Skeletal muscle tissue (tissue), 4 donors: ENCODE results near the gene NPTX1. TPM values are rescaled to one million over a fixed set of nuclear protein-coding genes. Genes with fewer than 3 reads are reported as not detected.

Experiments
- H3K27ac ChIP-seq: one replicate; pipeline ENCODE4 v1.7.0; 2013; ENCODE audit warnings: mild to moderate bottlenecking, low read depth, low read length, inconsistent platforms
- H3K27me3 ChIP-seq, 3 donors: one replicate each; pipeline ENCODE4 v1.7.0; 2013; ENCODE audit warnings: low read length in 3 of 3; ENCODE audit not compliant: control insufficient read depth in 3 of 3, insufficient read depth in 3 of 3
- H3K36me3 ChIP-seq, 3 donors: one replicate each; pipeline ENCODE4 v1.7.0; 2013; ENCODE audit warnings: low read length in 3 of 3; ENCODE audit not compliant: control insufficient read depth in 3 of 3, insufficient read depth in 3 of 3
- H3K4me1 ChIP-seq, 3 donors: one replicate each; pipeline ENCODE4 v1.7.0; 2013; ENCODE audit warnings: low read length in 3 of 3, mild to moderate bottlenecking in 3 of 3; ENCODE audit not compliant: control insufficient read depth in 3 of 3, insufficient read depth in 3 of 3
- H3K4me3 ChIP-seq, 3 donors: one replicate each; pipeline ENCODE4 v1.7.0; 2013; ENCODE audit warnings: low read length in 3 of 3
- H3K9ac ChIP-seq, 3 donors: one replicate each; pipeline ENCODE4 v1.7.0; 2013; ENCODE audit warnings: low read length in 3 of 3, mild to moderate bottlenecking in 3 of 3, moderate library complexity in 2 of 3, low read depth in 1 of 3
- H3K9me3 ChIP-seq, 3 donors: one replicate each; pipeline ENCODE4 v1.7.0; 2013; ENCODE audit warnings: low read length in 3 of 3; ENCODE audit not compliant: control insufficient read depth in 3 of 3
- total RNA-seq: library from RNA; depleted of rRNA; stranded (reverse); fragments of >200 nt; gene quantifications from one replicate; pipeline ENCODE4 v1.2.3, GENCODE V29; 2014
- donor health status: Osteomylitis.

Gene NPTX1
- total RNA-seq, 1 donor from 2014 or later, result 1.0 TPM

DNA sequence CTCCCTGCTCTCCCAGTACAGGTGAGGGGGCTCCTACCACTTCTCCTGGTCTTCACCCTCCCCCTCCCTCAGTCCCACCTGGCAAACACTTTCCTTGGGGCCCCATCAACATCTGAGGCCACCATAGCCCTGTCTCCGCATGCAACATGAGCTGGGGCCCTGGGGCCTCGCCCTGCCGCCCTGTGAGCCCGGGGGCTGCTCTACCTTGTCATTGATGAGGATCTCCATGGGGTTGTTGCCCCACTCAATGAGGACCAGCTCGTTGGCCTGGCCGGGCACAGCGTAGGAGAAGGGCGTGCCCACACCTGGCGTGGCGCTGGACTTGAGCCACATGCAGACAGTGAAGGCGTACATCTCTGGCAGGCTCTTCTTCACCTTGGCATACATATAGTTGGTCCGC lies 3.4 kb downstream of the NPTX1 start:
- Histone ChIP-seq H3K4me3 (no peak overlapping the region), H3K36me3 (no peaks in the 10 kb centered on the region), H3K4me1 (peaks cover 17 to 23% (median 17%) of the 10 kb centered on the region in 3 donors), H3K27ac (no peak overlapping the region), H3K27me3 (peaks cover 68 to 87% (median 81%) of the 10 kb centered on the region in 3 donors), H3K9ac (no peak overlapping the region), H3K9me3 (no peaks in the 10 kb centered on the region)

DNA sequence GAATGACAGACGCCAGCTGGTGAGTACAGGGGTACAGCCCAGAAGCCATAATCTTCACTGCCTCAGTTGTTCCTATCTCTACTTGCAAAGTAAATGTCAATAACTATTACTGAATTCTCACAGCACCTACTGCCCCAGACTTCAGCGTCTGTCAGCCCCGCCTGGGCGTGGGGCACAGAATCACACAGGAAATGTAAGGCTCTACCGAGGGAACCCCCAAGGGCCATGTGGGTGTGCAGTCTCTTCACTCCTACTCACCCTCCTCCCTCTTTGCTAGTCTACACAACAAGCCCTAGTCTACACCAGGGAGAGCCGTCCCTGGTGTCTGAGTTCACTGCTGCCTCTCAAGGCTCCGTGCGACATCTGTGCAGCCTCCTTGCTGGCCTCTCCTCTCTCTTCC lies 4.5 kb downstream of the NPTX1 start:
- H3K27me3 ChIP-seq, result peaks cover 68 to 81% (median 73%) of the 10 kb centered on the region in 3 donors

DNA sequence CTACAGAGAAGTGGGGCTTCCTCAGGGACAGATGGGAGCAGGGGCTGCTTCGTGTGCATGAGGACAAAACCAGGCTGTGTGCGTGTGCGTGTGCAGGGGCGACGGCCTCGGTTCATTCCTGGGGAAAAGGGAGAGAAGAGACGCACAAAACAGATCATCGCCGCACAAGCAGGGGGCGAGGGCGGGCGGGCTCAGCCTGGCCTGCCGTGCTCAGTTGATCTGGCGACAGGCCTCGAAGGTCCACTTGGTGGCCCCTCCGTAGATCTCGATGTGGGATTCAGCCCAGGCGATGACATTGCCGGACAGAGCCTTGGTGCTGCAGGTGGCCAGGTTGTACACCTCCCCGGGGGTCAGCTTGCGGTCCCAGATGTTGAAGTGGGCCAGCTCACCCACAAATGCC lies 5.8 kb downstream of the NPTX1 start:
- H3K9ac ChIP-seq, result no peak overlapping the region
- H3K27me3 ChIP-seq, result peaks cover 64 to 85% (median 76%) of the 10 kb centered on the region in 3 donors
- H3K27ac ChIP-seq, result no peak overlapping the region
- peaks cover 11 to 19% (median 13%) of the 10 kb centered on the region in 3 donors for H3K4me1 ChIP-seq
- no peaks in the 10 kb centered on the region for H3K9me3 ChIP-seq
- no peak overlapping the region for H3K4me3 ChIP-seq
- no peaks in the 10 kb centered on the region for H3K36me3 ChIP-seq

More for the DNA sequence above, 4.5 kb downstream of the NPTX1 start:
- no peaks in the 10 kb centered on the region for H3K9me3 ChIP-seq
- H3K9ac ChIP-seq, result no peak overlapping the region
- peaks cover 17 to 23% (median 17%) of the 10 kb centered on the region in 3 donors for H3K4me1 ChIP-seq
- no peak overlapping the region for H3K27ac ChIP-seq
- H3K36me3 ChIP-seq, result no peaks in the 10 kb centered on the region
- H3K4me3 ChIP-seq, result no peak overlapping the region

DNA sequence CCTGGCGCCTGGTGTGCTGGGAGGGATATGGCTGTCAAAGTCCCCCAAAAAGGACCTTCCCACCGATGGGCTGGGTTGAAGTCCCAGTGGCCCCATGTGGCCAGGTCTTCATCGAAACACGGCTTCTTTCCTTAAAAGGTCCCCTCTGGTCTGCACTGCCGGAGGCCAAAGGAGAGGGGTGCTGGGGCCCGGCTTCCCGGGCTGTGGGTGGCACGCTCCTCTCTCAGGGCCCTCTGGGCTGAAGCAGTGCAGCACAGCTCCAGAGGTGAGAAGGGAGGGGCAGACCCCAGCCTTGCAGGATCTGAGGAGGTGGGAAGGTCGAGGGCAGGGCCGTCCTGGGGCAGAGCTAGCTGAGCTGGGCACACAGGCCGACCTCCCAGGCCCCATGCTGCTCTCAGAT lies 6.7 kb downstream of the NPTX1 start:
- Histone ChIP-seq H3K4me1 (peaks cover 4 to 10% (median 4%) of the 10 kb centered on the region in 3 donors), H3K4me3 (no peak overlapping the region), H3K27ac (no peak overlapping the region), H3K27me3 (peaks cover 56 to 84% (median 67%) of the 10 kb centered on the region in 3 donors), H3K9me3 (no peaks in the 10 kb centered on the region), H3K36me3 (no peaks in the 10 kb centered on the region), H3K9ac (no peak overlapping the region)

DNA sequence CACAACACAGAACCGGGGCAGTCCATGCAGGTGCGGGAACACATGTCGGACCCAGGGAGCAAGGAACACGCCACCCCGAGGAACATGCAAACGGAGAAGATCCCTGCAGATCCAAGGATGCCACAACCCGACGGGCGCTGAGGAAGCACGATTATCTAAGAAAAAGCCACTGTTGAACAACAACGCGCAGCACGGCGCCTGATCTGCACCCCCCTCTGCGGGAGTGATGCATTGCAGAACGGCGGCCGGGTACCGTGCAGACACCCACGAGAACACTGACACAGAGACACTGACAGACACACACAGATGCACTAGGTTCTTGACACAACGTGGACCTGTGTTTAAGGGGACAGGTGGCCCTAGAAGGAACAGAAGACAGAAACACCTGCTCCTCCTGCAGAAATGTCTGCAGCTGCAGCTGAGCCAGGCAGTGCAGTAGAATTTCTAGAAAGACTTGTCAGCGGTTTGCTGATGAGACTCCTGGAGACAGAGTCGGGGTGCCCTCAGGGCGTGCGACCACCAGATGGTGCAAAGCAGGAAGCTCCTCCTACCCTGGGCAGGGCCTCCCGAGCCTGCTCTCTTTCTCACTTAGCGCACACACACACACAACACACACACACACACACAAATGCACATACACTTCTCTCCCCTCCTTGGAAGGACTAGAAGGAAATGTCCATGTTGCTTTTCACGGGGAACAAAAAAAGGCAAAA lies 7.5 kb downstream of the NPTX1 start:
- peaks cover 49 to 81% (median 60%) of the 10 kb centered on the region in 3 donors for H3K27me3 ChIP-seq

DNA sequence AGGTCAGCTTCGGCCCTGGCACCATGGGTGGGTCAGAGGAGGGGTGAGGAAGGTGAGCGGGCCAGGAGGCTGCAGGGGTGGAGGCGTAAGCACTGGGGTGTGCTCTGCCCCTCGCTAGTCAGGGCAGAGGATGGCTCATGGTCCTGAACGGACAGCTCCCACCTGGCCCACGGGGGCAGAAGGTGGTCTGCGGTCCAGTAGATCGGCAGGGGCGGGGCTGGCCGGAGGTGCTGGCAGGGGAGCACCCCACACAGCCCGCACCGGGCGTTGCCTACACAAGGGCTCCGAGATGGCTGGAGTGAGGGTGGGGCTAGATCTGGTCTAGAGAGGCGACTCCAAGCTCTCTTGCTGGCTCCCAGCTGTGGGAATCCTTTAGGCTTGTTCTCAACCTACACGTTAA lies 8.2 kb downstream of the NPTX1 start:
- Histone ChIP-seq H3K4me1 (no peaks in the 10 kb centered on the region), H3K36me3 (no peaks in the 10 kb centered on the region), H3K27ac (no peak overlapping the region), H3K9ac (no peak overlapping the region), H3K4me3 (no peak overlapping the region), H3K27me3 (peaks cover 43 to 76% (median 53%) of the 10 kb centered on the region in 3 donors), H3K9me3 (no peaks in the 10 kb centered on the region)

More for the DNA sequence above, 7.5 kb downstream of the NPTX1 start:
- Histone ChIP-seq H3K4me1 (peaks cover 0 to 3% (median 0%) of the 10 kb centered on the region in 3 donors), H3K9ac (no peak overlapping the region), H3K9me3 (no peaks in the 10 kb centered on the region), H3K4me3 (no peak overlapping the region), H3K27ac (no peak overlapping the region), H3K36me3 (no peaks in the 10 kb centered on the region)

DNA sequence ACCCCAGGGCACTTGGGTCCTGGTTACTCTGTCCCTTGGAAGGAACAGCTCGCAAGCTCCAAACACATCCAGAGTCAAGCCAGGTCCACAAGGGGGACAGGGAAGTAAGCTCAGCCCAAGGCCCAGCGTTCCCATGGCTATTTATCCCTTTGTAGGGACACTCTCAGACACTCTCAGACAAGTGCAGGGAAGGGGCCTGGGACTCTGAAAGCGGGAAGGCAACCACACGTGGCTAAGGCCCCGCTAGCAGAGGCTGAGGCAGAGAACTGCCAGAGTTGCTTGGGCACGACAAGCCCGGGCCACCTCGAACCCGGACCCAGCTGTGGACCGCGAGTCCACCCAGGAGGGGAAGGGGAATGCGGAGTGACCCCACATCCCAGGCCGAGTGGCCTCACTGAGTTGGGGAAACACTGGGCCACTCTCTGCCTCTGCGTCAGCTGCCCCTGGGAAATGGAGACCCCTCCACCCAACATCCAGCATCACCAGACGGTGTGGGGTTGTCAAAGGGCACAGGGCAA lies 10.2 kb downstream of the NPTX1 start:
- Histone ChIP-seq H3K36me3 (no peaks in the 10 kb centered on the region), H3K27ac (no peak overlapping the region), H3K27me3 (peaks cover 25 to 61% (median 37%) of the 10 kb centered on the region in 3 donors), H3K4me1 (peaks cover 0 to 10% (median 5%) of the 10 kb centered on the region in 3 donors), H3K9ac (no peak overlapping the region), H3K4me3 (no peak overlapping the region), H3K9me3 (no peaks in the 10 kb centered on the region)

DNA sequence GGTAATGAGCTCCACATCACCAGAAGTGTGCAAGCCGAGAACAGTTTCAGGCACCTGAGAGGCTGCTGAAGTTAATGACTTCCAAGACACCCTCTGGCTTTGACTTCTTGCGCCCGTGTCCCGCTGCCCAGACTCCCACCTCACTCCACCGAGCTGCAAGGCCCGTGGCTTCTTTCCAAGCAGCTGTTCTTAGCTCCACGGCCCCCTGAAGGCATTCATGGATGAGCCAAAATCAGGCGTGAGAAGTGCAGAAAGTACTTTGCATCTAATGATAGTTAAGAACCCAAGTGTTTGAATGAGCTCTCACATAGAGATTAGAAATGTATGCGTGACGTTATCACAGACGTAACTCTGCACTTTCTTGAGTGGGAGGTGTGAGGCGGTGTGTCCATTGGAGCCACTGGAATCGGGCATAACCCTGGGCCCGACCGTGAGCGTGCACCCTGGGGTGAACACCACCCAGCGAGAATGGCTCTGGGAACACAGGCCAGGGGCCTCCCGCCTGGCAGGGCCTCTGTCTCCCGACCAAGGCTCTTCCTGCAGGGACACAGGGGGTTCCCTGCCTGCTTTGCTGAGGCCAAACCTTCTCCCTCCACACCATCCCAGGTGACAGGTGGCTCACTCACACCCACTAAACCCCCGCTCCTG lies 11.0 kb downstream of the NPTX1 start:
- no peak overlapping the region for H3K27ac ChIP-seq
- H3K4me1 ChIP-seq, result peaks cover 6 to 18% (median 13%) of the 10 kb centered on the region in 3 donors
- no peak overlapping the region for H3K4me3 ChIP-seq
- H3K9ac ChIP-seq, result no peak overlapping the region
- no peaks in the 10 kb centered on the region for H3K9me3 ChIP-seq
- H3K27me3 ChIP-seq, result peaks cover 21 to 58% (median 33%) of the 10 kb centered on the region in 3 donors
- no peaks in the 10 kb centered on the region for H3K36me3 ChIP-seq

DNA sequence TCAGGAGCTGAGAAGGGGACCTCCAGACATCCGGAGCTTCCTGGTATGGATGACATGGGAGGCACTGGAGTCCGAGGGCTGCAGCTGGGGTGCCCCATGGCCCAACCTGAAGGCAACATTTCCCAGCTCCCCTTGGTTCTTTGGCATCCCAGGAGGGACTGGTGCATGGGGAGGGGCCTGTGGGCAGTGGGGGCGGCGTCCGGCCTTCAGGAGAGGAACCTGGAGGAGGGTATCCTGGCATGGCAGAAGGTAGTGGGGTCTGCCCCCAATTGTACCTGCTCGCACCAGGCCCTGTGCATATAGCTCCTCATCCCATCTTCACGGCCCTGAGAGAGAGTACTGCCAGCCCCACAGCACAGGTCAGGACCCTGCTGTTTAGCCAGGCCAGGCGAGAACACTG lies 11.9 kb downstream of the NPTX1 start:
- H3K9ac ChIP-seq, result no peak overlapping the region
- H3K27me3 ChIP-seq, result peaks cover 19 to 50% (median 27%) of the 10 kb centered on the region in 3 donors
- peaks cover 10 to 26% (median 18%) of the 10 kb centered on the region in 3 donors for H3K4me1 ChIP-seq
- no peak overlapping the region for H3K27ac ChIP-seq
- H3K36me3 ChIP-seq, result no peaks in the 10 kb centered on the region
- H3K9me3 ChIP-seq, result no peaks in the 10 kb centered on the region
- no peak overlapping the region for H3K4me3 ChIP-seq
